Subcutaneous adipose tissue (tissue), 4 donors: Measurements from ENCODE around the gene FLRT1. TPM values are rescaled to one million over a fixed set of nuclear protein-coding genes. Genes with fewer than 3 reads are reported as not detected.

Experiments
- CTCF ChIP-seq: fragments of 450-650 bp; IDR thresholded peaks from one replicate; pipeline ENCODE4 v1.5.1; 2016; ENCODE audit warnings: low read depth, mild to moderate bottlenecking, control low read depth, antibody characterized with exemption, moderate library complexity
- total RNA-seq, 4 donors: library from RNA; depleted of rRNA; stranded (reverse); fragments of >200 nt; gene quantifications; one replicate each; pipeline ENCODE4 v1.1.0, GENCODE V29; 2016

FLRT1 gene
- total RNA-seq, 4 donors from 2014 or later, result 0.22 TPM; not detected in 3

GRCh38 chr11:64060263-64060860 is 24.6 kb downstream of the FLRT1 start:
- TF ChIP-seq CTCF, result no peak

GRCh38 chr11:64060861-64061444 is 25.2 kb downstream of the FLRT1 start:
- no peak for TF ChIP-seq CTCF

DNA sequence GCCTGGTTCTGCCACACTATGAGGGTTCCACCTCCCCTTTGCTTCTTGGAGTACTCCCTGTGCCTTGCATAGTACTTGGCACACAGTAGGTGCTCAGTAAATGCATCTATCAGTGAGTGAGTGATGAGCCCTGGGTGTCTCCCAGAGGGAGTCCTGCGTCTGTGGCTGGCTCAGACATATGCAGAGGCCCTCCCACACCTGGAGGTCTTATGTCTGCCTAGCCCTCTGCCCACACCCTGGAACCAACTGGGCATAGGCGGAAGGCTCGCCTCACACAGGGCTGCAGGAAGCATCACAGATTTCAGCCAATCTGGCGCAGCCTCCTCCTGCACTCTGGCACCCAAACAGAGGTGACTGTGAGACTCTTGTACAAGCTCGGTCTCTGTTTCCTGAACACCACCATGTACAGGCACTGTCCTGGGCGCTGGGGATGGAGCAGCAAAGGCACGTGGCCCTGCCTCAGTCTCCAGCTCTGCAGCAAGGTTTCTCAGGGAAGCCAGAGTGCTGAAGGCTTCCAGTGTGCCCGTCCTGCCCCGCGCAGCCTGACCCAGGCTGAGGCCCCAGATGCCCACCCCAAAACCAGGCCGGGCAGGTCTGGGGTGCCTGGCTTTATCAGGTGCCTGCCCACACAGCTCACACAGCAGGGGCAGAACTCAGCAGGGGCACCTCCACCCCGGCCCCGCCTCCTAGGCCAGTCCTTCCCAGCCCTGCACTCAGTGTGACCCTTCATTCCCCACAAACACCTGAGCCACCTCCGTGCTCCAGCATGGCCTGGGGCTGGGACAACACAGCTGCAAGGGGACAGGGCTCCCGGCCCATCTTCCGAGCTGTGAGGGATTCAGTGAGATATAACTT is 26.7 kb downstream of the FLRT1 start:
- no peak for TF ChIP-seq CTCF

DNA sequence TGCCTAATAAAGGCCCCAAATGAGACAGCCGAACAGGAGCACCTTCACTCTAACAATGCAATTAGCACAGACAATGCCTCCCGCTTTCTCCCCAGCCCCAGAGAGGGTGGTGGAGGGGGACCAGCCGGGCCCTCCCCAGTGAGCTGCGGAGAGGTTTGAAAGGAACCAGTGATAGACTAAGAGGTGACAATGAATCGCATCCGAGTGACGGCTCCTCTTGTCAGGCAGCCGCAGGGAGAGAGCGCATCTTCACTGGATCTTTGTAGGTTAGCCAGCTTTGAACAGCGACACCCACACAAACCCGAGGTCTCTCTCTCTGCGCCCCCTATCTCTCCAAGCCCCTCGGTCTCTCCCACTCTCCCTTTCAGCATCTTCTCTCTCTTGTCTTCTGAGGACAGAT is 28.0 kb downstream of the FLRT1 start:
- TF ChIP-seq CTCF, result no peak

DNA sequence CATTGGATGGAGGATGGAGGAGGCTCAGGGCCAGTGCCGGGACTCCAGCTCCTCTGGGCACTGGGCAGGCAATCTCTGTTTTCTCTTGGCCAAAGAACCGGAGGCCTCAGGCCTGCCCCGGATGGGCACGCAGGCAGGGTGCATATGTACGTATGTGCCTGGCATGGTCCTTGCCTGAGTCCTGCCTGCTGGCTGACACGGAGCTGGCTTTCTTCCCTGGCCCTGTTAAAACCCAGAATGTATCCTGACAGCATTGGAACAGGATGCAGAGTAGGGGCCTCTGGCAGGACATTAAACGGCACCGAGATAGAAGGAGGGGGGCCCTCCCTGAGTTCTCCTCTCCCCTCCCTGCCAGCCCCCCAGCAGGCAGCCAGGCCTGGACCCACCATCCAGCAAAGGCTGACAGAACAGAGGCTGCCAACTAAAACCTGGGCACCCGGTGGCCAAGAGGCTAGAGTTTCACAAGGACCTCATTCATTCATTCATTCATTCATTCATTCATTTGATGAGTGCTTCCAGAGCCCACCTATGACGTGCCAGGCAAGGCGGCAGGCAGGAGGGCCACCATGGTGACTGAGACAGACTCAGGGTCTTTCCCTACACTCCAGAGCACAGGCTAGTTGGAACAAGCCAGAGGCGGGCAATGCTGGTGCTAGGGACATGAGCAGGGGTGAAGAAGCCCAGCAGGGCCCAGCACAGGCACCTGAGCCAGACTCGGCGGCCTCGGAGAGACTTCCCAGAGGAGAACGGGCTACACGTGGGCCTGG is 28.8 kb downstream of the FLRT1 start:
- TF ChIP-seq CTCF, result no peak

- no peak for TF ChIP-seq CTCF
Measured at GRCh38 chr11:64065141-64065465, 29.4 kb downstream of the FLRT1 start.

GRCh38 chr11:64065712-64066111 is 30.0 kb downstream of the FLRT1 start:
- no peak for TF ChIP-seq CTCF
